HG02870 (cell line): ENCODE data around the gene SLC5A12.

Experiments used
- ATAC-seq: cut with Tn5 transposase; IDR thresholded peaks from one replicate; pipeline ENCODE4 v1.9.1; 2021; ENCODE audit warnings: mild to moderate bottlenecking, moderate library complexity; ENCODE audit not compliant: unreplicated experiment

SLC5A12 gene

DNA sequence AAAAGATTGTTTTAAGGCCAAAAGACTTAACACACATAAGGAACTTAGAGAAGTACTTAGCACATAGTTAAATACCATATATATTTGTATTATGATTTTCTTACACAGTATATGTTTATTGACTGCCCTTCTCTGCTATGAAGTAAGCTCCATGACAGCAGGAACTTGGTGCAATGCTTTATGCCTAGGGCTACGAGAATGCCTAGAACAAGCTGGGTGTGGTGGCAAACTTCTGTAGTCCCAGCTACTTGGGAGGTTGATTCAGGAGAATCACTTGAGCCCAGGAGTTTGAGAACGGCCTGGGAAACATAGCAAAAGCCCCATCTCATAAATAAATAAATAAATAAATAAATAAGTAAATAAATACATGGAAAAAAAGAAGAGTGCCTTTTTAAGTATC is 1.9 kb downstream of the SLC5A12 start:
- no peak for ATAC-seq

DNA sequence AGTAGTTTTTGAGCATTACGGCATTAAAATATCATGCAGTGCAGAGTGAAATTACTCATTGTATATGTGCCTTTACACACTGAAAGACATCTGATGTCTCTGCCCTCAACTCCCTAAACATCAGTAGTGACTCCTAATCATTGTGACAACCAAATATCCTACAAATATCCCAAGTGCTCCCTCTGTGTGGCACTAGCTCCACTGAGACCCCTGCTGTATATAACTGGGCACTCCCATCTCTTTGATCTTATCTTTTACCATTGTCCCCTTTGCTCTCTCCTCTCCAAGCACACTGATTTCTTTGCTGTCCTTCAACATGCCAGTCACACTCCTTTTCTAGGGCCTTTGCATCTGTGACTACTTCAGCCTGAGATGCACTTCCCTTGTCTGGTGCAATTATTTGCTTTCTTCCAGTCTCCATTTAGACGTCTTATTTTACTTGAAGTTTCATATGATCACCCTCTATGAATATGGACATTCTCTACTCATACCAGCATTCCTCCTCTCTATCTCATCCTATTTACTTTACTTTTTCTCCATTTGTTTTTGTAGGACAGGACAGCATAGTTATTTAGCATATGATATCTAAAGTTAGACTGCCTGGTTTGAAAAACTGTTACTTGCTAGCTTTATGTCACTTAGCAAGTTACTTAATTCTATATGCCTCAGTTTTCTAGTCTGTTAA is 2.4 kb downstream of the SLC5A12 start:
- ATAC-seq, result no peak

GRCh38 chr11:26717771-26718170 is 4.1 kb downstream of the SLC5A12 start:
- ATAC-seq, result no peak

DNA sequence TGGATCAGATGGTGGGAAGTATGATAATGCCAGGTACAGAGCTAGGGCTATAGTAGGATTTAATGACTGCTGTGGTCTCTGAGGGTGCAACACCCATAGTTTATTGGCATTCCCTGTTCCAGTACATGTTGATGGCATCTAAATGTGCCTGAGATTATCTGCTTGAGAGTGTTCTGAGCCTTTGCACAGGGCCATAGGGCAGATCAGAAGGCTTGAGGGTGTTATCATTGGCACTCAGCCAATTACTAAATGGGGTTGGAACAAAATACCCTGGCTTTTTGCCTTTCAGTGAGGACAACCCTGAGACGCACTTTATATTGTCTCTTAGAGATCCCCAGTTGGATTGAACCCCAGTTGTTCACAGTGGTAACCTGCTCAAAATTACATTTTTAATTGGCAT is 6.7 kb downstream of the SLC5A12 start:
- no peak for ATAC-seq

GRCh38 chr11:26712497-26712896 is 9.4 kb downstream of the SLC5A12 start:
- ATAC-seq, result no peak

- ATAC-seq, result no peak
Measured at GRCh38 chr11:26710489-26710888, 11.4 kb downstream of the SLC5A12 start.

DNA sequence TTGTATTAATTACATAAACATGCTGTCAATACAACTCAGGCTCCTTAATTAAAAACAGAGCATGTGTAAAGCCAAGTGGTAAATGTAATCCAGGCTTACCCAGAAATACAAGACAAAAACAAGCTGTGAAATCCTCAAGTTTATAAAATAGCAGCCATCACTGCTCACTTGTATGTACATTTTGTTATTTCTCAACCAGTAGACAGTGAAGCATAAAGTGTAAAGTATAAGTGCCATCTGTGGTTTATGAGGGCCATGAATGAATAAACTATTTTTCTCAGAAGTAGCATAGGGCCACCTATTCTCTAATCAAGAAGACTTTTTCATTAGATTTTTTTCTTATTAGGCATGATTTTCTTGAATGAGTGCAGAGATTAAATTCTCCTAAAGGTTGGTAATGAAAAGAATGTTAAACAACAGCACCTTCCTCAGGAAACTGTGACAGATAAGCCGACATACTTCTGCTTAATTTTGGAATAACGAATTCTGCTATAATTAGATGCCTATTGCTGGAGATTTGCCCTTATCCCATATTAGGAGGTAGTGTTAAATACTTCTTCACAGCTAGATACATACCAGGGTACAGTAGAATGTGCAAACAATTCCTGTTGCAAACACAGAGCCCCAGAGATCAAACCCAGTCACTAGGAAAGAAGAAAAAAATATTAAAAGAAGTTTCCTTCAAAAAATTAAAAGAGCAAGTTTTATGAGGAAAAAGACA is 13.0 kb downstream of the SLC5A12 start:
- no peak for ATAC-seq

DNA sequence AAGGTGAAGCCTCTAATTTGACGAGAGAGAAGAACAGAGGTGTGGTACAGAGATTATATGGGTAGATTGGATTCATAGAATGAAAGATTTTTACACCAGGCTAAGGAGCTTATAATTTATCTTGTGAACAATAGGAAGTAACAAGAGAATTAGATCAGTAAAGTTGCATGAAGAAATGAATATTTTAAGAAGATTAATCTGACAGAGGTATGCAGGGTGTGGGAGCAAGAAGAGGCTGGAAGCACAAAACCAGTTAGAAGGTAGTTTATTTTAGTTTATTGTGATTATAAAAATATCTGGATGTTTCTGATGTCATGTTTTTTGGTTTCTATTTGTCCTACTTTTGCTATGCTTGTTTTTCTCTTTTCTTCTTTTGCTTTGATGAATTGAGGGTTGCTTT is 15.7 kb downstream of the SLC5A12 start:
- ATAC-seq, result no peak

GRCh38 chr11:26704249-26704648 is 17.6 kb downstream of the SLC5A12 start:
- no peak for ATAC-seq

GRCh38 chr11:26703411-26704191 is 18.3 kb downstream of the SLC5A12 start:
- ATAC-seq, result no peak

DNA sequence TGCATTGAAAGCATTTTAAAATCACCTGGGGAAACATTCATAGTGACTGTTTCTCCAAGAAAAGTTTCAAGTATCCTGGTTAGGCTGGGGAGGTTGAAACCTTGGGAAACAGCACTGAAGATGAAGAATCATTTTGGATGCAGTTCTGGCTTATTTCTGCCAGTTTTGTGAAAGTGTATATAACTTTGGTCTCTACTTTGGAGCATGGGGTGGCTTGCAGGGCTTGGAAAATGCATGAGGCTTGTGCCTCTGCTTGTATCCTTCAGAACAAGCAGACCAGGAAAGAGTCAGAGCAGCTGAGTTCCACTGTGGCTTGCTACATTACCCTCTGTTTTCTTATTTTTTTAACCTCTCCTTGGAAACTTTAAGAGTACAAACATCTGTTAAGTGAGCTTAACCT is 19.5 kb downstream of the SLC5A12 start:
- ATAC-seq, result no peak

GRCh38 chr11:26700574-26701235 is 21.2 kb downstream of the SLC5A12 start:
- no peak for ATAC-seq

- no peak for ATAC-seq
Measured at GRCh38 chr11:26698224-26698623, 23.6 kb downstream of the SLC5A12 start.

DNA sequence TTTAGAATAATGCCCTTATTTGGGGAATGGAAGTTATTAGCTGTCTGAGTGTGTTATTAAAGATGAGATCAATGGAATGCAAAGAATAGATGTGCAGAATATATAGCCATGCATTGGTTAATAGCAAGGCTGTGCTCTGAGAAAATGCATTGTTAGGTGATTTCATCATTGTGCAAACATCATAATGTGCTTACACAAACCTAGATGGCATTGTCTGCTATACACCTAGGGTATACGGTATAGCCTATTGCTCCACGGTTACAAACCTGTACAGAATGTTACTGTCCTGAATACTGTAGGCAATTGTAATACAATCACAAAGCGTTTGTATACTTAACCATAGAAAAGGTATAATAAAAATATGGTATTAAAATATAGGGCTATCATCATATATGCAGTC is 25.5 kb downstream of the SLC5A12 start:
- ATAC-seq, result no peak

DNA sequence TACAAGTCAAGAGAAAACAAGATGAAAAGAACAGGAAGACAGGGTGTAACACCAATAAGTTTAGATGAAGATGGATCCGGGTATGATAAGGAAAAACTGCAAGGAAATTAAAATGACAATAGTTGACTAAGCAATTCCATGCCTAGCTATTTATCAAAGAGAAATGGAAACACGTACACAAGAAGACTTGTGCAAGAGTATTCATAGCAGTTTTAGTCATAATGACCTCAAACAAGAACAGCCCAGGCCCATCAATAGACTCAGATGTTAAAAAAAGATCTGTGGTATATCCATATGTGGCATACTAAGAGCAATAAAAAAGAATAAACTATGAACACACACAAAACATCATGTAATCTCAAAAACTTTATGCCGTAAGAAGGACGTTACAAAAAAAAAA is 33.2 kb downstream of the SLC5A12 start:
- ATAC-seq, result no peak

DNA sequence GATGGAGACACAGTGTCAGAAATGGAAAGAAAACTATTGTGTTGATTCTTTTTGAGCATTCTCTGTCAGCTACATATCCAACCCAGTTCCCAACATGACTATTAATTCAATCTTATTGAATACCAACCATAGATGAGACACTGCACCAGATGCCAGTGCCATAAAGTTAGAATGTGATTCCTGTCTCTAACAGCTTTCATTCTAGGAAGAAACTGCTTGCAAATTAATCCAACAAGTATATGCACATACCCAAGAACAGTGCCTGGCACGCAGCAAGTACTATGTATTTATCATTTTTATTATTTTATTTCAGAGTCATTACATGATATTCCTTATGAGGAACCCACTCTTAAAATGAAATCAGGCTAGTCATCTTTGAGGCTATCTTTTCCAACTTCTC is 34.5 kb downstream of the SLC5A12 start:
- ATAC-seq, result no peak

DNA sequence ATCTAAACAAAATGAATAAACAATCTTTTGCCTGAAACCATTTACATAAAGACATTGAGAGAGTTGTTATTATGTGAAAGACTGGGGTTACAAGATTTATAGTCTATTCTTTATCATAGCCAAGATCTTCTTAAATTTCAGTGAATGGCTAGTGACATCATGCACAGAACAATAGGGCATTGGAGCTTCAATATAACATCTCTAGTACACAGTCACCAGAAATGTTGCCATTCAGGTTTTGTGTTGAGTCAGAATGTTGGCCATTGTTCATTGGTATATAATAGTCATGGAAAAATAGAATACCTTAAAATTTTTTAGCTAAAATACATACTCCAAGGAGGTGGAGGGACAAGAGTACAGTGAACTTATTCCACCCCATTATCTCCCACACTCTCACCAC is 44.3 kb downstream of the SLC5A12 start:
- no peak for ATAC-seq

DNA sequence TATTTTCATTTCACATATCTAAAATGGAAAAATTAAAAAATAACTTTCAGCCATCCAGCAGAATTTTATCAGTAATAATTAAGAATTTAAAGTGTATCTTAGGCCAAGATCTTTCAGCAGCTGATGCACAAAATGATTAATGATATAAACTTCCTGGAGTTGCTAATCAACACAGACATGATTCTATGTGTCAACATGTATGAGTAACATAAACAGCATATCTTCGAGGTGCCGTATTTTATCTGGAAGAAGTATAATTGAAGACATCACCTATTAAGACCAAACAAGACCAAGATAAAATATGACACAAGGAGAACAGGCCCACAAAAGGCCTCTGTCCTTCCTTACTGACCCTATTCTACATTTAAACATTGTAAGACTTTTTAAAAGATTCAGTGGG is 45.2 kb downstream of the SLC5A12 start:
- no peak for ATAC-seq

- ATAC-seq, result no peak
Measured at GRCh38 chr11:26675233-26675928, 46.5 kb downstream of the SLC5A12 start.

GRCh38 chr11:26665946-26666345 is 55.9 kb downstream of the SLC5A12 start:
- ATAC-seq, result no peak

- ATAC-seq, result no peak
Measured at GRCh38 chr11:26665036-26665435, 56.8 kb downstream of the SLC5A12 start.
